Stimulated activated naive B cell treated with anti-CD40 and anti-IgM and Interleukin-4, amounts not matched to agents 10 μg/mL and 1 μg/mL and 100 μg/mL, for 72 hours (primary cell): ENCODE results near the gene ITCH.

ENCODE experiments used
- ATAC-seq, 2 donors: fragments of 150-1000 bp; cut with Tn5 transposase; replicated peaks; 2 replicates each; pipeline ENCODE4 v1.10.0; 2021; ENCODE audit warnings: moderate library complexity in 1 of 2
- DNase-seq: peaks from one replicate; pipeline ENCODE4 v3.0.0; 2021
- H3K27ac Mint-ChIP-seq: one replicate; pipeline ENCODE4 v1.8.0; 2022; ENCODE audit warnings: mild to moderate bottlenecking, mixed read lengths
- H3K27me3 Mint-ChIP-seq, 2 donors: one replicate each; pipeline ENCODE4 v1.8.0; 2022; ENCODE audit warnings: mixed read lengths in 2 of 2
- H3K36me3 Mint-ChIP-seq, 2 donors: one replicate each; pipeline ENCODE4 v1.8.0; 2022; ENCODE audit warnings: mixed read lengths in 2 of 2, mild to moderate bottlenecking in 1 of 2
- H3K4me1 Mint-ChIP-seq, 2 donors: one replicate each; pipeline ENCODE4 v1.8.0; 2022; ENCODE audit warnings: mixed read lengths in 2 of 2, mild to moderate bottlenecking in 1 of 2
- H3K4me3 Mint-ChIP-seq, 2 donors: one replicate each; pipeline ENCODE4 v1.8.0; 2022; ENCODE audit warnings: mild to moderate bottlenecking in 2 of 2, mixed read lengths in 2 of 2, moderate library complexity in 1 of 2
- H3K9me3 Mint-ChIP-seq, 2 donors: one replicate each; pipeline ENCODE4 v1.8.0; 2022; ENCODE audit warnings: mixed read lengths in 2 of 2, mild to moderate bottlenecking in 1 of 2

Gene ITCH

GRCh38 chr20:34542439-34542838 is 179.4 kb downstream of the ITCH start:
- H3K4me1 Mint-ChIP-seq, result peaks cover 2 to 5% of the 10 kb centered on the region in 2 donors
- ATAC-seq (no peak), DNase-seq (no peak)
- H3K9me3 Mint-ChIP-seq, result peaks cover 0 to 1% of the 10 kb centered on the region in 2 donors
- H3K27me3 Mint-ChIP-seq, result peaks cover 10 to 14% of the 10 kb centered on the region in 2 donors
- H3K4me3 Mint-ChIP-seq, result no peak overlapping the region
- peaks cover 36 to 42% of the 10 kb centered on the region in 2 donors for H3K36me3 Mint-ChIP-seq
- no peak overlapping the region for H3K27ac Mint-ChIP-seq

DNA sequence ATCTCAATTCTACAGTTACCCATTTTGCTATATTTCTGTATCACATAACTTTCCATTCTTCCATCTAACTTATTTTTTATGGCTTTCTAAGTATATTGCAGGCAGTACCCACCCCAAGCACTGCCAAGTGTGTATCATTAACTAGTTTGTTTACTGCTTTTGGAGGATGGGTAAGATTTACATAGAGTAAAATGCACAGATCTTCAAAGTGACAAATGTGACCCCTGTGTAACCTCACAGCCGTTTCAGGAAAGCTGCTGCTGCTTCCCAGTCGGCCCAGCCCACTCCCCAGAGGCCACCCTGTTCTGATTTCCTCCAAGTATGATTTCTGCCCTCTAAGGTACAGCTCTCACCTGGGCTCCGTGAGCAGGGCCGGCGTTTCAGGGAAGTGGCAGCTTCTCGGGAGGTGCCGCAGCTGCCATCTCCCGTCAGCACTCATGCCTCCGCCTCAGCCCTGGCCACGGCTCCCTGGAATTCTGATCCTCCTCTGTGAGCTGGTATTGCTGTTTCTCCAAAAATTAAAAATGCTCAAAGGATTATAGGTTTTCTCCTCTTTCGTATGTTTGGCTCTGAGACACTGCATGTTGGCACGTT is 180.5 kb downstream of the ITCH start:
- Mint-ChIP-seq H3K27ac (no peak overlapping the region), H3K4me3 (no peak overlapping the region), H3K27me3 (peaks cover 14 to 19% of the 10 kb centered on the region in 2 donors), H3K9me3 (peaks cover 0 to 1% of the 10 kb centered on the region in 2 donors), H3K4me1 (peaks cover 2 to 5% of the 10 kb centered on the region in 2 donors), H3K36me3 (peaks cover 36 to 40% of the 10 kb centered on the region in 2 donors)
- ATAC-seq (no peak), DNase-seq (no peak)

DNA sequence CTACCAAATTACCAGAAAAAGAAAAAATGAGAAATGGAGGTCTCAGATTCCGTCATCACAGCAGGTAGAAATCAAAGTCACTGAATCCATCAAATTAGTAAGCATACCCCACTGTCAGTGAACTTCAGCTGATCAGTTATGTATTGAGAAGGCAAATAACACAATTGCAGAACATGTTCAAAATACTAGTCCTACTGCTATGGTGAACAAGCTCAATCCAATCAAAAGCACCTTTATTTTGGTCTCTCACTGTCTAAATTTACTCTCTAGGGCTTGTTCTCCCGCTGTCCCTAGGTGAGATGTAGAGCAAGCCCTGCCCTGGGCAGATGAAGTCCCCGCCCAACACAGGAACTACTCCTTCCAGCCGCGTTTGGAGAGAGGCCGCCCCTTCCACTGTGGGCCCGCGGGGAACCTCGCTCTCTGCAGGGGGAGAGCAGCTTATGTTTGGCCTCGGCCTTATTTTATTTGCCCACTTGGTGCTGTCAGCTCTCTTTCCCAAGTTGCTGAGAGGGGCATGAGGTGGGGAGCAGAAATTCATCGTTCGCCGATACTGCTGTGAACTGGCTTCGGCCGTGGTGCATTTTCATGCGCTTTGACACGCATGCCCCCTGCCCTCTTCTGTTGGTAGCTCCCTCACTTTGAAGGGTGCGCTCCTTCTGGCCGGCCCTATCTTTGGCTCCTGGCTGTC is 181.2 kb downstream of the ITCH start:
- peaks cover 2 to 7% of the 10 kb centered on the region in 2 donors for H3K4me1 Mint-ChIP-seq
- ATAC-seq (peak; percentile 60 to 67), DNase-seq (no peak)
- H3K4me3 Mint-ChIP-seq, result peak overlapping the region in 1 of 2 donors; percentile 10
- H3K36me3 Mint-ChIP-seq, result peaks cover 31 to 37% of the 10 kb centered on the region in 2 donors
- H3K27me3 Mint-ChIP-seq, result peaks cover 16 to 19% of the 10 kb centered on the region in 2 donors
- peak overlapping the region; percentile 27 for H3K27ac Mint-ChIP-seq
- peaks cover 0 to 1% of the 10 kb centered on the region in 2 donors for H3K9me3 Mint-ChIP-seq

- no peak for ATAC-seq
- H3K4me3 Mint-ChIP-seq, result no peak overlapping the region
- H3K9me3 Mint-ChIP-seq, result peaks cover 0 to 1% of the 10 kb centered on the region in 2 donors
- peaks cover 19 to 21% of the 10 kb centered on the region in 2 donors for H3K27me3 Mint-ChIP-seq
- peaks cover 19% of the 10 kb centered on the region in 2 donors for H3K36me3 Mint-ChIP-seq
- DNase-seq, result no peak
- H3K4me1 Mint-ChIP-seq, result peaks cover 2 to 13% of the 10 kb centered on the region in 2 donors
- H3K27ac Mint-ChIP-seq, result no peak overlapping the region
Observed at GRCh38 chr20:34546751-34547181, 183.7 kb downstream of the ITCH start.

- peaks cover 2 to 13% of the 10 kb centered on the region in 2 donors for H3K4me1 Mint-ChIP-seq
- H3K27ac Mint-ChIP-seq, result no peak overlapping the region
- H3K36me3 Mint-ChIP-seq, result peaks cover 10 to 12% of the 10 kb centered on the region in 2 donors
- no peak for ATAC-seq
- no peak overlapping the region for H3K4me3 Mint-ChIP-seq
- no peak for DNase-seq
- peaks cover 0 to 1% of the 10 kb centered on the region in 2 donors for H3K9me3 Mint-ChIP-seq
- H3K27me3 Mint-ChIP-seq, result peaks cover 19 to 21% of the 10 kb centered on the region in 2 donors
Observed at GRCh38 chr20:34547844-34548613, 185.0 kb downstream of the ITCH start.

GRCh38 chr20:34549291-34549928 is 186.3 kb downstream of the ITCH start:
- peaks cover 19 to 21% of the 10 kb centered on the region in 2 donors for H3K27me3 Mint-ChIP-seq
- no peak overlapping the region for H3K27ac Mint-ChIP-seq
- DNase-seq, result no peak
- peak; percentile 50 to 53 for ATAC-seq
- peaks cover 0 to 1% of the 10 kb centered on the region in 2 donors for H3K9me3 Mint-ChIP-seq
- H3K4me3 Mint-ChIP-seq, result no peak overlapping the region
- H3K4me1 Mint-ChIP-seq, result peaks cover 0 to 13% of the 10 kb centered on the region in 2 donors
- H3K36me3 Mint-ChIP-seq, result peaks cover 0 to 8% of the 10 kb centered on the region in 2 donors

- DNase-seq (no peak), ATAC-seq (no peak)
- Mint-ChIP-seq H3K36me3 (peaks cover 0 to 8% of the 10 kb centered on the region in 2 donors), H3K27me3 (peaks cover 17 to 19% of the 10 kb centered on the region in 2 donors), H3K27ac (no peak overlapping the region), H3K4me1 (peaks cover 0 to 9% of the 10 kb centered on the region in 2 donors), H3K9me3 (peaks cover 0 to 1% of the 10 kb centered on the region in 2 donors), H3K4me3 (no peak overlapping the region)
Observed at GRCh38 chr20:34549929-34550305, 186.8 kb downstream of the ITCH start.

DNA sequence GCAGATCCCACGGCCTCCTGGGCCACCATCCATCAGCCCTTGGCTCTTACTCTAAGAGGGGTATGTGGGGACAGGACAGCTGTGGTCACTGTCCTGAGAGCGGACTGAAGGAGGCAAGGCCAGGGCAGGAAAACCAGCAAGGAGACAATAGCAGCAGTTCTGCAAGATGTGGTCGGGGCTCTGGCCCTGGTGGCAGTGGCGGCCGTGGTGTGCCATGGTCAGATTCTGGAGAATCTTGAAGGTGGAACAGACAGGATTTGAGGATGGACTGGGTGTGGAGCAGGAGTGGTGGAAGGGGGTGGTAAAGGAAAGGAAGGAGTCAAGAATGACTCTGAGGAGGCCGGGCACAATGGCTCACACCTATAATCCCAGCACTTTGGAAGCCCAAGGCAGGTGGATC is 189.5 kb downstream of the ITCH start:
- Mint-ChIP-seq H3K27ac (no peak overlapping the region), H3K36me3 (peaks cover 0 to 3% of the 10 kb centered on the region in 2 donors), H3K4me3 (no peak overlapping the region), H3K9me3 (no peaks in the 10 kb centered on the region), H3K27me3 (peaks cover 7 to 9% of the 10 kb centered on the region in 2 donors), H3K4me1 (peaks cover 0 to 8% of the 10 kb centered on the region in 2 donors)
- DNase-seq (no peak), ATAC-seq (no peak)

GRCh38 chr20:34553366-34553867 is 190.3 kb downstream of the ITCH start:
- Mint-ChIP-seq H3K27ac (no peak overlapping the region), H3K36me3 (no peaks in the 10 kb centered on the region), H3K9me3 (no peaks in the 10 kb centered on the region), H3K4me1 (peaks cover 5 to 15% of the 10 kb centered on the region in 2 donors), H3K27me3 (peaks cover under 1 to 7% of the 10 kb centered on the region in 2 donors), H3K4me3 (no peak overlapping the region)
- ATAC-seq, result no peak
- DNase-seq, result no peak

GRCh38 chr20:34557936-34558319 is 194.9 kb downstream of the ITCH start:
- Mint-ChIP-seq H3K4me3 (peak overlapping the region; percentile 90 to 91), H3K36me3 (peaks cover 0 to 6% of the 10 kb centered on the region in 2 donors), H3K9me3 (no peaks in the 10 kb centered on the region), H3K4me1 (peaks cover 7 to 9% of the 10 kb centered on the region in 2 donors), H3K27ac (peak overlapping the region; percentile 94), H3K27me3 (no peaks in the 10 kb centered on the region)
- no peak for DNase-seq
- no peak for ATAC-seq

DNA sequence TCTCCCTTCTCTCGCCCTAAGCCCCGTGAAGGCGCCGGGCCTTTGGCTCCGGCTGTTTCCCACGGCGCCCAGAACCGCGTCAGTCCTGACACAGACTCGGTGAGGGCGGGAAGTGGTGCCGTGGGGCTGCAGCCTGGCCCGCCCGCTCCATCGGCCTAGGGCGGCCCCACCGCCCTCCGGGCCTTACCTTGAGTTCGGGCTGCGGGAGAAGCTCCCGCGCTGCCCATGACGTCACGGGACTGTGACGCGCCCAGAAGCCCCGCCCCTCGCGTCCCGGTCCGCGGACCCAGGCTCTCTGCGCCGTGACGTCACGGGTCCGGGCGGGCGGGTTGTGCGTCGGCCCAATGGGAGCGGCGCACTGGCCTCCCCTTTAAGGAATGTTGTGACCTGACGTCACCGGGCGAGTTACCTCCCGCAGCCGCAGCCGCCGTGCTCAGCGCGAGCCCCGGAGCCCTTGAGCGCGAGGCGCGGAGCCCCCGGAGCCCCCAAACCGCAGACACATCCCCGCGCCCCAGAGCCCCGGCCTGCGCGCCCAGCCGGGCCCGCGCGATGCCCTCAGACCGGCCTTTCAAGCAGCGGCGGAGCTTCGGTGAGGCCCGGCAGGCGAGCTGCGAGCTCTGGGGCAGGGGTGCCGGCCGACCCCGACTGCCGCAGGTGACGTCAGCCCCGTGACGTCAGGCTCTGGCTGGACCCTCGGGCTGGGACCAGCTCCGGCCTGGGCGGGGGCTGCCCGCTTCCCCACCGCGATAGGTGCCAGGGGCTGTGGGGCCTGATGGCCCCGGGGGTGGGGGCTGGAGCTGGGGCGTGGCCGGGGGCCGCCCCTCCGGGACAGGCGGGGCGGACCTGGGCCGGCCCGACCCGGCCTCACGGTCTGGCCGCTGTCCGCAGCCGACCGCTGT is 195.5 kb downstream of the ITCH start, which contains the start of gene MAP1LC3A:
Gene MAP1LC3A (plus strand): TSS at position 399 of the 899 bp plus-strand sequence. CDS start 151 bp downstream, at position 550.
- H3K4me1 Mint-ChIP-seq, result peaks cover 7 to 9% of the 10 kb centered on the region in 2 donors
- no peaks in the 10 kb centered on the region for H3K9me3 Mint-ChIP-seq
- DNase-seq (peak; percentile 75), ATAC-seq (peak; percentile 83 to 86)
- peaks cover 0 to 6% of the 10 kb centered on the region in 2 donors for H3K36me3 Mint-ChIP-seq
- no peaks in the 10 kb centered on the region for H3K27me3 Mint-ChIP-seq
- H3K4me3 Mint-ChIP-seq, result peak within 1 kb of the TSS; percentile 90 to 91
- peak within 1 kb of the TSS; percentile 94 for H3K27ac Mint-ChIP-seq

DNA sequence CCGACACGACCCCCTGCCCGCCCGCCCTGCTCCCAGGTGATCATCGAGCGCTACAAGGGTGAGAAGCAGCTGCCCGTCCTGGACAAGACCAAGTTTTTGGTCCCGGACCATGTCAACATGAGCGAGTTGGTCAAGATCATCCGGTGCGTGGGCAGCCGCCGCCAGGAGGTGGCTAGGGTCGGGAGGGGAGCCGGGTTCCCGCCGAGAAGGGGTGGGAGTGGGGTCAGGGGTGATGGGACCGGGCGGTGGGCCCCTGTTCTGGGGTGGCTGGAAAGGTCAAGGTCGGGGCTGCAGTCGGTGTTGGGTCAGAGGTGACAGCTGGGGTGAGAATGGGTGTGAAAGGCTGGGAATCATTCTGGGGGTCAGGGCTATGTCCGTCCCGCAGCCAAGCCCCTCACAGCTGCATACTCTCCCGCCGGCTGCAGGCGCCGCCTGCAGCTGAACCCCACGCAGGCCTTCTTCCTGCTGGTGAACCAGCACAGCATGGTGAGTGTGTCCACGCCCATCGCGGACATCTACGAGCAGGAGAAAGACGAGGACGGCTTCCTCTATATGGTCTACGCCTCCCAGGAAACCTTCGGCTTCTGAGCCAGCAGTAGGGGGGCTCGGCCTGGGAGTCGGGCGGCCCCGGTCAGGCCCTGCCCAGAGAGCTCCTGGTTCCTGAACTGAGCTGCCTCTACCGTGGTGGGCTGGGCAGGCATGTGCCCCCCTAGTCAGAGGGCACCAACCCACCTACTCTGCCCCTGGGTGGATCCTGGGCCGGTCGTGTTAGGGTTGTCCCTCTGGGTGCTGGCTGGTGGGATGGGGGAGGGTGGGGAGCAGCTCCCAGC is 196.5 kb downstream of the ITCH start:
- no peaks in the 10 kb centered on the region for H3K27me3 Mint-ChIP-seq
- no peak for DNase-seq
- peaks cover 0 to 8% of the 10 kb centered on the region in 2 donors for H3K36me3 Mint-ChIP-seq
- ATAC-seq, result no peak
- H3K27ac Mint-ChIP-seq, result peak overlapping the region; percentile 52
- peak overlapping the region; percentile 46 to 62 for H3K4me3 Mint-ChIP-seq
- H3K9me3 Mint-ChIP-seq, result no peaks in the 10 kb centered on the region
- H3K4me1 Mint-ChIP-seq, result peaks cover 7 to 10% of the 10 kb centered on the region in 2 donors
